K562 (cell line): ENCODE data around the gene TBATA. TPM values are rescaled to one million over a fixed set of nuclear protein-coding genes. Genes with fewer than 3 reads are reported as not detected.
A peak's percentile ranks its signal among the peaks of the same experiment; 100 is the strongest.

Experiments used
- ADNP ChIP-seq: fragments of 200-800 bp; sonication (Bioruptor generic); IDR thresholded peaks from 2 replicates; pipeline ENCODE4 v1.6.1; 2016; ENCODE audit warnings: missing genetic modification characterization, missing compliant biosample characterization
- AFF1 ChIP-seq, 2 experiments: fragments of 450-650 bp; IDR thresholded peaks; 2 replicates each; pipeline ENCODE4 v1.6.1; 2018; ENCODE audit warnings: mild to moderate bottlenecking in 2 of 2, low read depth in 1 of 2; ENCODE audit not compliant: partially characterized antibody in 2 of 2
- ARHGAP35 ChIP-seq: fragments of 450-650 bp; IDR thresholded peaks from 2 replicates; pipeline ENCODE4 v1.6.1; 2018; ENCODE audit not compliant: partially characterized antibody
- CC2D1A ChIP-seq: fragments of 450-650 bp; IDR thresholded peaks from 2 replicates; pipeline ENCODE4 v1.6.1; 2017; ENCODE audit warnings: mild to moderate bottlenecking
- EGR1 ChIP-seq: fragments of 450-650 bp; conservative IDR thresholded peaks from 2 replicates; pipeline ENCODE4 v1.6.1; 2017; ENCODE audit warnings: mild to moderate bottlenecking
- ELF4 ChIP-seq: fragments of 450-650 bp; formaldehyde crosslinking; IDR thresholded peaks from 2 replicates; pipeline ENCODE4 v1.4.0; 2022; ENCODE audit warnings: missing genetic modification characterization
- ETV1 ChIP-seq: fragments of 450-650 bp; conservative IDR thresholded peaks from 2 replicates; pipeline ENCODE4 v1.6.1; 2016; ENCODE audit warnings: missing genetic modification characterization, control low read depth, low read depth, missing compliant biosample characterization
- HBP1 ChIP-seq: fragments of 450-650 bp; formaldehyde crosslinking; IDR thresholded peaks from 2 replicates; pipeline ENCODE4 v1.4.0; 2022; ENCODE audit warnings: missing genetic modification characterization
- LARP7 ChIP-seq: fragments of 450-650 bp; IDR thresholded peaks from 2 replicates; pipeline ENCODE4 v1.6.1; 2016
- NCOA1 ChIP-seq: fragments of 450-650 bp; IDR thresholded peaks from 2 replicates; pipeline ENCODE4 v1.6.1; 2016; ENCODE audit warnings: low read depth
- NR2C2 ChIP-seq, 2 experiments: fragments of 200-800 bp in 1 of 2; sonication (Bioruptor generic) in 1 of 2; sonication (generic) in 1 of 2; formaldehyde crosslinking in 1 of 2; IDR thresholded peaks; 2 replicates each; pipeline versions ENCODE4 v1.6.1 to v1.8.0; 2016 to 2022; ENCODE audit warnings: mild to moderate bottlenecking in 1 of 2, missing compliant biosample characterization in 1 of 2, missing genetic modification characterization in 1 of 2, missing genetic modification reagents in 1 of 2
- PPARD ChIP-seq: fragments of 250-450 bp; sonication (Bioruptor Pico); IDR thresholded peaks from 2 replicates; pipeline ENCODE4 v1.8.0; 2022; ENCODE audit warnings: inconsistent platforms, mild to moderate bottlenecking, moderate library complexity
- SMC3 ChIP-seq: conservative IDR thresholded peaks from 2 replicates; pipeline ENCODE4 v1.6.1; 2011; ENCODE audit warnings: low read depth, low read length, improper control_type of control experiment; ENCODE audit not compliant: insufficient read depth
- SRSF1 ChIP-seq: fragments of 200-400 bp; formaldehyde crosslinking; IDR thresholded peaks from 2 replicates; pipeline ENCODE4 v1.6.1; 2017; ENCODE audit warnings: mild to moderate bottlenecking, low read depth, low read length, moderate library complexity
- STAT5B ChIP-seq: fragments of 250-450 bp; sonication (Bioruptor Pico); IDR thresholded peaks from 2 replicates; pipeline ENCODE4 v1.8.0; 2021; ENCODE audit warnings: mild to moderate bottlenecking, inconsistent platforms
- TOE1 ChIP-seq, 2 experiments: fragments of 450-650 bp in 1 of 2; sonication (generic) in 1 of 2; formaldehyde crosslinking in 1 of 2; IDR thresholded peaks; 2 replicates each; pipeline versions ENCODE4 v1.7.1 to v1.8.0; 2016 to 2022; ENCODE audit warnings: borderline replicate concordance in 2 of 2, mild to moderate bottlenecking in 2 of 2, antibody characterized with exemption in 1 of 2, inconsistent platforms in 1 of 2, low read depth in 1 of 2, missing genetic modification reagents in 1 of 2, moderate library complexity in 1 of 2
- WHSC1 ChIP-seq: IDR thresholded peaks from one replicate; pipeline ENCODE4 v1.6.1; 2012; ENCODE audit warnings: low read length, control low read depth, inconsistent platforms
- ZBTB12 ChIP-seq: fragments of 250-450 bp; sonication (Bioruptor Pico); IDR thresholded peaks from 2 replicates; pipeline ENCODE4 v1.4.0; 2020
- ZFP36 ChIP-seq: fragments of 150-350 bp; IDR thresholded peaks from 2 replicates; pipeline ENCODE4 v1.6.1; 2018; ENCODE audit warnings: low read length, low read depth; ENCODE audit not compliant: partially characterized antibody
- ZNF133 ChIP-seq: fragments of 250-450 bp; sonication (Bioruptor Pico); IDR thresholded peaks from 2 replicates; pipeline ENCODE4 v1.4.0; 2020; ENCODE audit warnings: mild to moderate bottlenecking
- ZNF175 ChIP-seq: fragments of 200-800 bp; sonication (Bioruptor generic); IDR thresholded peaks from 2 replicates; pipeline ENCODE4 v1.6.1; 2016; ENCODE audit warnings: low read depth, mild to moderate bottlenecking, missing genetic modification characterization, missing compliant biosample characterization
- polyA plus RNA-seq, 8 experiments: library from polyadenylated mRNA; depleted of rRNA in 4 of 8; stranded (reverse) in 5 of 8; unstranded in 3 of 8; fragments of >200 nt; fragmentation: Nextera tagmentation in 2 of 8; fragmentation: Illumina TruSeq in 1 of 8; extraction: Ambion mirVana in 2 of 8; extraction: Trizol in 1 of 8; gene quantifications; 2 replicates each; pipeline versions ENCODE4 v1.2.1 to v1.2.3, GENCODE V29; 2011 to 2014; ENCODE audit warnings: inconsistent platforms in 1 of 8, missing spikeins in 1 of 8
- total RNA-seq, 7 experiments: library from RNA; depleted of rRNA in 6 of 7; stranded (reverse); fragments of >200 nt in 6 of 7; fragmentation: Illumina TruSeq in 2 of 7; extraction: Trizol in 2 of 7; gene quantifications; 2 replicates each; pipeline versions ENCODE4 v1.2.1 to v1.2.3, GENCODE V29; 2011 to 2021; ENCODE audit warnings: low replicate concordance in 1 of 7

TBATA gene
- total and polyA plus RNA-seq, 9 of the 15 experiments (the other 6 are each of a cell fraction or from before 2014, with no cell fraction given) = not detected

- TF ChIP-seq ADNP (tag) (peak; percentile 76), ARHGAP35 (no peak), SRSF1 (no peak), NR2C2 (CRISPR knock-in tag; IDR thresholded peaks at IDR 0.05) (no peak), NR2C2 (tag; IDR thresholded peaks at IDR 0.05) (0 out of 2 replicates have a peak, but pooled peaks have one; percentile 29), LARP7 (no peak), CC2D1A (peak; percentile 77; the same call in 1 of the 2 replicates), ELF4 (CRISPR knock-in tag) (peak; percentile 79; the same call in 1 of the 2 replicates), AFF1 (IDR thresholded peaks at IDR 0.05; ENCODE audit: low read depth in 1 of 2, partially characterized antibody in 2 of 2) (peak in 1 of 2 experiments; percentile 34), STAT5B (CRISPR knock-in tag) (no peak), ETV1 (tag) (no peak), SMC3 (peak; percentile 82), ZNF133 (0 out of 2 replicates have a peak, but pooled peaks have one; percentile 44), WHSC1 (peak; percentile 87), ZNF175 (CRISPR knock-in tag) (0 out of 2 replicates have a peak, but pooled peaks have one; percentile 36), TOE1 (IDR thresholded peaks at IDR 0.05; ENCODE audit: borderline replicate concordance) (peak; percentile 44; the same call in 1 of the 2 replicates), TOE1 (CRISPR knock-in tag; IDR thresholded peaks at IDR 0.05; ENCODE audit: borderline replicate concordance, low read depth) (no peak), PPARD (CRISPR knock-in tag) (no peak), ZBTB12 (CRISPR knock-in tag) (no peak), NCOA1 (0 out of 2 replicates have a peak, but pooled peaks have one; percentile 13), EGR1 (peak; percentile 86), HBP1 (CRISPR knock-in tag) (peak; percentile 83; the same call in 1 of the 2 replicates), ZFP36 (peak; percentile 6)
Measured at GRCh38 chr10:70758757-70759514, 26.2 kb downstream of the TBATA start (continued).
